ENCODE results near the gene CRYZ.
"Not testable (repeated sequence)": the region's sequence is repeated elsewhere in the genome, so short reads cannot be mapped to it uniquely, and the experiment has no call there.

Gene CRYZ, protein sequence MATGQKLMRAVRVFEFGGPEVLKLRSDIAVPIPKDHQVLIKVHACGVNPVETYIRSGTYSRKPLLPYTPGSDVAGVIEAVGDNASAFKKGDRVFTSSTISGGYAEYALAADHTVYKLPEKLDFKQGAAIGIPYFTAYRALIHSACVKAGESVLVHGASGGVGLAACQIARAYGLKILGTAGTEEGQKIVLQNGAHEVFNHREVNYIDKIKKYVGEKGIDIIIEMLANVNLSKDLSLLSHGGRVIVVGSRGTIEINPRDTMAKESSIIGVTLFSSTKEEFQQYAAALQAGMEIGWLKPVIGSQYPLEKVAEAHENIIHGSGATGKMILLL

DNA sequence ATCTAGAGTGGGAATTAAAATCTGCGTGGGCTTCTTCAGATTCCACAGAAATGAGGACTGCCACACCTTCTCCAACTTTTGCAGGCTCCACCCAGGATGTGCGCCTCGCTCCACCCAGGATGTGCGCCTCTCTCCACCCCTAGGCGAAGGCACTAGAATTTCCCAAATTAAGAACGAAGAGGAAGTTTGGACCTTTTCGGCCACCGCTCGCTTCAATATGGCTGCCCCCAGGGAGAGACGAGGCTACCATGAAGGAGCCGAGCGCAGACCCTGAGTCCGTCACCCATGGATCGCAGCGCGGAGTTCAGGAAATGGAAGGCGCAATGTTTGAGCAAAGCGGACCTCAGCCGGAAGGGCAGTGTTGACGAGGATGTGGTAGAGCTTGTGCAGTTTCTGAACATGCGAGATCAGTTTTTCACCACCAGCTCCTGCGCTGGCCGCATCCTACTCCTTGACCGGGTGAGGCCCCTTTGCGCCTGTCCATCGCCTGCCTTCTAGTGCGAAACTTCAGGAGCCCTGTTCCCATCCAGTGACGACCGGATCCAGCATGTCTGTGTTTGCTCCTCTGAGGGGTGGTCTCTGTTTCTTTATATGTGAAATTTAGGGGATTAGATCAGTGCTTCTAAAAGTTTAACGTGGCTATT is at the start of gene CRYZ, which contains the start of gene TYW3:
CRYZ (minus strand) TSS at position 91 of the 644 bp plus-strand sequence. CDS start 8,229 bp downstream, outside the sequence.
TYW3 (plus strand) TSS at position 193 of the 644 bp plus-strand sequence; CDS start at position 286, 93 bp downstream.
- DNase-seq (ENCODE audit: low read depth in 3 of 3) = peak; percentile 71 to 80 (median 71)

- DNase-seq (ENCODE audit: low read depth in 3 of 3) = no peak
These were observed 47.7 kb upstream of the CRYZ start for GRCh38 chr1:74780594-74780993.

DNA sequence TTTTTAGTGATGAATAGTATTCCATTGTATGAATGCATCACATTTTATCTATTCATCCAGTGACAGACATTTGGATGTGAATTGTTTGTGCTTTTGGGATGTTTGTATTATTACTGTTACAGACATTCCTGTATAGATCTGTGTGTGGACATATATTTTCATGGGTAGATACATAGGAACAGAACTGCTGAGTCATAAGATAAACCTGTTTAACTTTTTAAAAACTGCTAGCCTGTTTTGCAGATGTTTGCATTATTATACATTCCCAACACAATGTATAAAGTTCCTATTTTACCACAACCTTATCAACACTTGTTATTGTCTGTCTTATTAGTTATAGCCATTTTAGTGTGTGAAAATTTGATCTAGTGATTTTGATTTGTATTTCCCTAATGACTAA is 46.9 kb upstream of the CRYZ start:
- no peak for DNase-seq (ENCODE audit: low read depth in 3 of 3)

- DNase-seq (ENCODE audit: low read depth in 3 of 3) = no peak
These were observed 44.7 kb upstream of the CRYZ start for GRCh38 chr1:74777525-74777924.

GRCh38 chr1:74775735-74776134 is 42.9 kb upstream of the CRYZ start:
- DNase-seq (ENCODE audit: low read depth in 3 of 3) = no peak

GRCh38 chr1:74773582-74773981 is 40.7 kb upstream of the CRYZ start:
- no peak for DNase-seq (ENCODE audit: low read depth in 3 of 3)

GRCh38 chr1:74772945-74773344 is 40.1 kb upstream of the CRYZ start:
- no peak for DNase-seq (ENCODE audit: low read depth in 3 of 3)

DNA sequence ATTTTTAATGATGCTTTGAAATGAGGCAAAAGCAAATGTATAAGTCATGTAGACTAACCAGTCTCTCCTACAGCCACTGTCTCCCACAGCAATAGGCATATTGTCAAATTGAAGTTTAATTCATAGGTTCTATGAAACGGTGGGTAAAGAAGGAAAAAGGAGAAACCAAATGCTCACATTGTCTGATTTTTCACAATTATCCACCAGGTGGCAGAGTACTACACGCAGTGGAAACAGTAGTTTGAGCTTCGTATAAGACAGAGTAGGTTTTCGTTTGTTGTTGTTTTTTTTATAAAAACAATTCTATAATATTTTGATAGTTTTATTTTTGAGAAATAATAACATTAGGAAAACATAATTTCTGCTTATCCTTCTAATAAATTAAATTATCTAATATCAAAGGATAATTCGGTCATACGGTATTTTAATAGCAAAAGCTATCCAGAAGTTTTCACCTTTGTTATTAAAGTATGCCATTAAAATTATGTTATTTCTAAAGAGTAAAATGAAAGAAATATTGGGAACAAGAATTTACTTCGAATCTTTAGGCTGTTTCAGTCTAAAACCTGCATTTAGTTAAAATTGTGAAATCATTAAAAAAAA is 39.2 kb upstream of the CRYZ start:
- no peak for DNase-seq (ENCODE audit: low read depth in 3 of 3)

DNA sequence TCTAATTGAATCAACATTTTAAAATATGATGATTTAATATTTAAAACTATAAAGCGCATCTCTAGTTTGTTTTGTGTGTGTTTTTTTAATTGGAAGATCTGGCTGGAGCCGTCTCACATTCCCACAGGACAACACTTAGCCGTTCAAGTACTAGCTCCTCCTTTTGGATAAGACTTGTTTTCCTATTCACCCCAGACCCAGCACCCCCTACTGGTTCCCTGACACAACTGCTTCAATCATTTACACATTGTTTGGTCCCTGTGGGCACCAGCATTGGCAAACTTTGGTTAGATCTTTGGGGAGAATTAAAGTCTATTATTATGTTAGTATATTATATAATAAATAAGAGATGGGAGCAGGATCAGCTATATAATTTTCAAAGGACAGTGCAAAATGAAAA is 34.6 kb upstream of the CRYZ start:
- no peak for DNase-seq (ENCODE audit: low read depth in 3 of 3)

- no peak for DNase-seq (ENCODE audit: low read depth in 3 of 3)
These were observed 33.7 kb upstream of the CRYZ start for GRCh38 chr1:74766579-74766978.

DNA sequence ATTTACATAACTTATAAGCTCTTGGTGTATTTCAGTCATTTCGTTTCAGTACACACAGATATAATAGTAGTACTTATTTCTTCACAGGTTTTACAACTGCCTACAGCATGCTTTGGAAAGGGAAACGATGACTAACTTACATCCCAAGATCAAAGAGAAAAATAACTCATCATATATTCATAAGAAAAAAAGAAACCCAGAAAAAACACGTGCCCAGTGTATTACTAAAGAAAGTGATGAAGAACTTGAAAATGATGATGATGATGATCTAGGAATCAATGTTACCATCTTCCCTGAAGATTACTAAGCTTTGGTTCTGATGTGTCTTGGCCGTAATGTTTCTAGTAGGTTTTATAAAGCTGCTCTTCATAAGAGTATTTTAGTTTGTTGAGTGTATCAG is 31.0 kb upstream of the CRYZ start:
- no peak for DNase-seq (ENCODE audit: low read depth in 3 of 3)

- DNase-seq (ENCODE audit: low read depth in 3 of 3) = not testable (repeated sequence)
These were observed 23.8 kb upstream of the CRYZ start for GRCh38 chr1:74756650-74757049.

DNA sequence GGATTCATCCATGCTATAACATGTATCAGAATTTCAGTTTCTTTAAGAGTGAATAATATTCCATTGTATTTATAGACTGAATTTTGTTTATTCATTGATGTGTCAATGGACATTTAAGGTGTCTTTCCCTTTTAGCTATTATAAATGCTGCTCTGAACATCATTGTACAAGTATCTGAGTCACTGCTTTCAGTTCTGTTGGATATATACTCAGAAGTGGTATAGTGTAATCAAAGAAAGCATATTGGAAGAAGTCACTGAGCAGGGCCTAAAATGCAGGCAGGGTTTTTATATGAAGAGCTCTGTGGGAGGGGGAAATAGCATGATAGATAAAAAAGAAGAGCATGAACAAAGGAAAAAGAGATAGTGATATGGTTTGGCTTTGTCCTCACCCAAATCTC is 22.6 kb upstream of the CRYZ start:
- no peak for DNase-seq (ENCODE audit: low read depth in 3 of 3)

GRCh38 chr1:74753104-74753503 is 20.3 kb upstream of the CRYZ start:
- DNase-seq (ENCODE audit: low read depth in 3 of 3) = no peak

DNA sequence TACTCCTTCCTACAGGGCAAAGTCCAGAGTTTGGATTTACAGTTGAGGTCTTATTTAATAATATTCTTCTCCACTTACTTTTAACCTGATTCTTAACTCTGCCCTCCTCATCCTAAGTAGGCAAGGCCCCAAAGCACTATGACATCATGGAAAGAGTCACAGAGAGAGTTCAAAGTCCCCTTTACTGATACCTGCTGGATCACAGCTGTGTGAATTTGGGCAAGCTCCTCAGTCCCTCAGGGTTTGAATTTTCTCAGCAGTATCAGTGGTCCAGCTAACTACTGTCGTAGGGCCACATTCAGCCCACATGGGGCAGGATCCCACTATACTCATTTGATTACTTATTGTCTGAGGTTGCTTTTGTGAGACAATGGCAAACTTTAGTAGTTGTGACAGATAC is 16.1 kb upstream of the CRYZ start:
- no peak for DNase-seq (ENCODE audit: low read depth in 3 of 3)

GRCh38 chr1:74745247-74745646 is 12.4 kb upstream of the CRYZ start:
- DNase-seq (ENCODE audit: low read depth in 3 of 3) = not testable (repeated sequence)

- not testable (repeated sequence) for DNase-seq (ENCODE audit: low read depth in 3 of 3)
These were observed 7.6 kb upstream of the CRYZ start for GRCh38 chr1:74740307-74740980.

DNA sequence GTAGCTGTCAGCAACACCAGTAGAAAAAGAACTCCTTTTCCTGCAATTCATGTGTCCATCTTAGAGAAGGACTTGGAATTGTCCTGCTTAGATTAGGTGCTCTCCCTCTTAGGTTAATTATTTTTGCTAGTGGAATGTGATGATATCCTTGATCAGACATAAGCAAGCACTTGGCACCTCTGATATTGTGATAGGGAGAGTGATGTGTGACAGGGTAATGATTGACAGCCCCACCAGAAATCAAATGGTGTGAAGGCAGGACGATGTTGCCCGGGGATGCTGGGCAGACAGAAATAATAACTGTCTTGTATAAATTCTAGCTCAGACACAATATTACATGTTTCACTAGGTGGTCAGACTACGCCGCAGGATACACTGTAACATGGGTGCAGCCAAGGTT is 4.5 kb upstream of the CRYZ start:
- DNase-seq (ENCODE audit: low read depth in 3 of 3) = no peak

DNA sequence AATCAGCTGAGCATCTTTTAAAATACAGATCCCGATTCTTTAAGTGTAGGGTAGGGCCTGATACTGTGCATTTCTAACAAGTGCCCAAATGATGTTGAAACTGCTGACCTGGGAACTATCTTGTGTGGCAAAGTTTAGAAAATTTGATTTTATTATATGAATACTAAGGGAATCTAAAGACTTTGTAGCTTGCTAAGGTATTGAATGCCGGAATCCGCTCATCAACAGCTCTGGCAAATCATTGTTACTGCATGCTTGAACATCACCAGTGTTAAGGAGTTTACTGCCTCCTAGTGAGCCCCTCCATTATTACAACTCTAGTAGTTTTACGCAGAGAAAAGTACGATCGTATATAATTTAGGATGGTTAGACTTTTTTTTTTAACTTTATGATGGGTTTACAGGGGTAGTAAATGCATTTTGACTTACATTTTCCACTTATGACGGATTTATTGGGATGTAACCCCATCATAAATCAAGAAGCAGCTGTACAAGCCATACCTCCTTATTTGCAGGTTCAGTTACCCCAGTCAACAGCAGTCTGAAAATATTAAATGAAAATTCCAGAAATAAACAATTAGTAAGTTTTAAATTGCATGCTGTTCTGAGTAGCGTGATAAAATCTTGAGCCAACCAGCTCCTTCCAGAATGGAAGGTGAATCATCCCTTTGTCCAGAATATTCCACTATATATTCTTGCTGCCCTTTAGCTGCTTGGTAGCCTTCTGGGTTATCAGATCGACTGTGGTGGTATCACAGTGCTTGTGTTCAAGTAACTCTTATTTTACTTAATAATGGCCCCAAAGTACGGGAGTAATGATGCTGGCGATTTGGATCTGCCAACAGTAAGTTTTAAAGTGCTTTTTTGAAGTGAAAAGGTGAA is 994 bp upstream of the CRYZ start:
- DNase-seq (ENCODE audit: low read depth in 3 of 3) = peak in 1 of 3 donors; percentile 40

GRCh38 chr1:74732071-74732946 is 541 bp downstream of the CRYZ start:
- DNase-seq (ENCODE audit: low read depth in 3 of 3) = not testable (repeated sequence)
